ENCODE results near the gene ACAP3. TPM values are rescaled to one million over a fixed set of nuclear protein-coding genes. Genes with fewer than 3 reads are reported as not detected.
"Not testable (repeated sequence)": the region's sequence is repeated elsewhere in the genome, so short reads cannot be mapped to it uniquely, and the experiment has no call there.

Gene ACAP3
- total RNA-seq, 1 donor from 2014 or later = 97.3 TPM

DNA sequence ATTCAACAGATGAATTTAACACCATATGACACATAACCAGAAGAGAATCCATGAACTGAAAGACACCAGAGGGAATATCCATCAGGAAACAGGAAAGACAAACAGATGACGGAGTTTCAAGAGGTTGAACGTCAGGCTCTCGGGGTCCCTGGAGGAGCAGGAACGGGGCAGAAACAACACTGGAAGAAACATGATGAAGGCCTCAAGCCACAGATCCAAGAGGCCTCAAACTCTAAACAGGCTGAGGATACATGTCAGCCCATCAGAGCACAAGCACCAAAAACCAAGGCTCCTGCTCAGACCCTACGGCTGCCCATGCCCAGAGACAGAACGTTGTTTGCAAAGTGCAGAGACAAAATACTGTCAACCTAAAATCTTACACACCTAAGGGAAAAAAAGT is 9.7 kb upstream of the ACAP3 start:
- peak overlapping the region; percentile 5 for H3K27ac Mint-ChIP-seq
- no peak overlapping the region for H3K4me3 Mint-ChIP-seq
- DNase-seq (ENCODE audit: low spot score in 2 of 2, unreplicated experiment in 2 of 2) = no peak
- peaks cover 7% of the 10 kb centered on the region for H3K36me3 Mint-ChIP-seq
- H3K27me3 Mint-ChIP-seq (ENCODE audit: low read depth) = no peaks in the 10 kb centered on the region
- peaks cover 10% of the 10 kb centered on the region for H3K4me1 Mint-ChIP-seq
- H3K9me3 Mint-ChIP-seq = no peaks in the 10 kb centered on the region
- no peak for TF ChIP-seq CTCF (IDR thresholded peaks at IDR 0.05; ENCODE audit: unreplicated experiment)

- not testable (repeated sequence) for H3K27me3 Mint-ChIP-seq (ENCODE audit: low read depth); H3K4me1 Mint-ChIP-seq; H3K4me3 Mint-ChIP-seq; H3K27ac Mint-ChIP-seq; H3K36me3 Mint-ChIP-seq; DNase-seq (ENCODE audit: low spot score in 2 of 2, unreplicated experiment in 2 of 2); H3K9me3 Mint-ChIP-seq
These were observed 8.5 kb upstream of the ACAP3 start for GRCh38 chr1:1316199-1316598.

- no peak for DNase-seq (ENCODE audit: low spot score in 2 of 2, unreplicated experiment in 2 of 2)
- Mint-ChIP-seq H3K4me3 (no peak overlapping the region), H3K27ac (peak overlapping the region; percentile 30), H3K27me3 (ENCODE audit: low read depth) (no peaks in the 10 kb centered on the region), H3K9me3 (no peaks in the 10 kb centered on the region), H3K4me1 (peaks cover 7% of the 10 kb centered on the region), H3K36me3 (peaks cover 7% of the 10 kb centered on the region)
- TF ChIP-seq CTCF (IDR thresholded peaks at IDR 0.05; ENCODE audit: unreplicated experiment) = no peak
These were observed 7.8 kb upstream of the ACAP3 start for GRCh38 chr1:1315435-1315954.

DNA sequence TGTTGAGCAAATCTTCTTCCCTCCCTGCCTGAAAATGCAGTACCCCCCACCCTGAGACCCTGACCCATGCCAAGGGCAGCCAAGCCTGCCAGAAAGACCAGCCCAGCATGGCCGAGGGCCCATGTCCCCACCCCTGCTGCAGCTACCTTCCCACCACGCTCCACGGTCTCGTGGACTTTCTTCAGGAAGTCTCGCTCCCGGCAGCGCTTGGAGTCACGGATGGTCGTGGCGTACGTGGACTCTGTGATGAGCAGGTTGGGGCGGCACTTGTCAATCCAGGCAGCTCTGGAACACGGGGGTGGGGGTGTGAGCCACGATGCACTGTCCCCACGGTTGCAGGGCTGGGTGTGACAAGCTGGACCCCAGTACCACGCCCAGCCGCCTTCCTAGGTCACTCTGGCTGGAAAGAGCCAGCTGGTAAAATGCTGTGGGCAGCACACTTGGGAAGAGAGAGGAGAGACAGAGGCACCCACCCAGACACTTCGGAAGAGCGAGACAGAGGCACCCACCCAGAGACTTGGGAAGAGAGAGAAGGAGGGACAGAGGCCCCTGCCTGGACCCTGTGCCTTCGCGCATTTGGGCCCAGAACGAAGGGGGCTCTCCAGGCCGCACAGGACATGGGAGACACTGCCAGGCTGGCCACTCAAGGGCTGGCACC is 7.1 kb upstream of the ACAP3 start:
- DNase-seq (ENCODE audit: low spot score in 2 of 2, unreplicated experiment in 2 of 2) = no peak
- Mint-ChIP-seq H3K36me3 (peaks cover 7% of the 10 kb centered on the region), H3K9me3 (no peaks in the 10 kb centered on the region), H3K4me1 (peaks cover 7% of the 10 kb centered on the region), H3K27ac (no peak overlapping the region), H3K27me3 (ENCODE audit: low read depth) (no peaks in the 10 kb centered on the region), H3K4me3 (no peak overlapping the region)
- no peak for TF ChIP-seq CTCF (IDR thresholded peaks at IDR 0.05; ENCODE audit: unreplicated experiment)

DNA sequence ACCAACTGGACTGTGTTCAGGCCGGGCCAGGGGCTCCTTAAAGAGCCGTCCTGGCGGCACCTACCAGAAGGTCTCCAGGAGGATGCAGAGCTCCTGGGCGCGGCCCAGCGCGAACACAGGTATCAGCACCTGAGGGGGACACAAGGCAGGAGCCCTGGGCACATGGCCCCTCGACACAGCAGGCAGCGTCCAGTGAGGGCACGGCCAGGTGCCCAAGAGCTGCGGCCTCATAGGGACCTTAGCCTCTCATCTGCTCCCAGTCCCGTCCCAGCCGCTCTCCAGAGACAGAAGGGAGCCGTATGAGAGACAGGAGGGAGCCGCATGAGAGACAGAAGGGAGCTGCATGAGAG is 6.5 kb upstream of the ACAP3 start:
- no peak for TF ChIP-seq CTCF (IDR thresholded peaks at IDR 0.05; ENCODE audit: unreplicated experiment)
- H3K27me3 Mint-ChIP-seq (ENCODE audit: low read depth) = no peaks in the 10 kb centered on the region
- no peak overlapping the region for H3K4me3 Mint-ChIP-seq
- DNase-seq (ENCODE audit: low spot score in 2 of 2, unreplicated experiment in 2 of 2) = no peak
- H3K27ac Mint-ChIP-seq = no peak overlapping the region
- no peaks in the 10 kb centered on the region for H3K9me3 Mint-ChIP-seq
- peaks cover 8% of the 10 kb centered on the region for H3K4me1 Mint-ChIP-seq
- H3K36me3 Mint-ChIP-seq = peaks cover 6% of the 10 kb centered on the region

GRCh38 chr1:1313500-1314236 is 5.9 kb upstream of the ACAP3 start:
- no peak for TF ChIP-seq CTCF (IDR thresholded peaks at IDR 0.05; ENCODE audit: unreplicated experiment)

More at GRCh38 chr1:1313500-1314236, 5.9 kb upstream of the ACAP3 start:
- Mint-ChIP-seq H3K27ac (no peak overlapping the region), H3K4me3 (no peak overlapping the region), H3K9me3 (no peaks in the 10 kb centered on the region), H3K27me3 (ENCODE audit: low read depth) (no peaks in the 10 kb centered on the region), H3K4me1 (peaks cover 10% of the 10 kb centered on the region), H3K36me3 (peaks cover 5% of the 10 kb centered on the region)
- no peak for DNase-seq (ENCODE audit: low spot score in 2 of 2, unreplicated experiment in 2 of 2)
